IPS-NIHi11 (cell line): ENCODE data around the gene HACE1.
"Not testable (repeated sequence)": the region's sequence is repeated elsewhere in the genome, so short reads cannot be mapped to it uniquely, and the experiment has no call there.

Experiments
- DNase-seq: peaks from one replicate; pipeline ENCODE4 v3.0.0; 2012; ENCODE audit warnings: mixed read lengths, low spot score

HACE1 gene

DNA sequence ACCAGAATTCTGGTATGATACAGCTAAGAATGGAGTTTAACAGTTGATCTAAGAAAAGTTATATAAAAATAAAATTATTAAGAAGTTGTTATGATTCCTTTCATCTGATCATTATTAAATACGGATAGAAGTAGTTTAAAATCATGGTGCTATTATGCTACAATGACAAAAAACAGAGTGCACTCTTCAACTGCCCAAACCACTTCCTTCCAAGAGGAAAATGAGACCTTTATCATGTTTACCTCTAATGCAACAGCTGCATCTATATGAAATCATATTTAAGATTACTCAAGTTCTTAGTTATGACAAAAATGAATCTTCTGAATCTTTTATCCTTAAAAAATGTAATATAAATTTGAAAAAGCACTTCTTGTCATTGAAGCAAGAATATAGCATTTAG is 31.2 kb downstream of the HACE1 start:
- DNase-seq = no peak

- DNase-seq = not testable (repeated sequence)
Observed at GRCh38 chr6:104820820-104821219, 38.9 kb downstream of the HACE1 start.

GRCh38 chr6:104816125-104816524 is 43.6 kb downstream of the HACE1 start:
- DNase-seq = no peak

GRCh38 chr6:104814743-104815142 is 45.0 kb downstream of the HACE1 start:
- DNase-seq = no peak

- DNase-seq = no peak
Observed at GRCh38 chr6:104813552-104813951, 46.2 kb downstream of the HACE1 start.

DNA sequence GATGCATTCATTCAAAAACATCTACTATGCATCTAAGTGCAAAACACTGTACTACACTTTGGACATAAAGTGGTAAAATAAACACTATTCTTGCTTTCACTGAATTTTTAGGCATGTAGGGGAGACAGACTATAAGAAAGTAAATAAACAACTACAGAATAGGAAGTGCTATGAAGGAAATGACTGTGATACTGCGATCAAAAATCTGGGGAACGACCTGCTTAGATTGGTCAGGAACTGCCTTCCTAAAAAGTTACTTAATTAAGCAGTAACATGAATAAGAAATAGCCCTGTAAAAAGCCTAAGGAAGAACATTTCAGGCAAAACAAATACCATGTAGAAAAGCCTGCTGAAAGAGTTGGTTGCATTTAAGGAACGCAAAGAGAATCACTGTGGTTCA is 50.6 kb downstream of the HACE1 start:
- DNase-seq = no peak

DNA sequence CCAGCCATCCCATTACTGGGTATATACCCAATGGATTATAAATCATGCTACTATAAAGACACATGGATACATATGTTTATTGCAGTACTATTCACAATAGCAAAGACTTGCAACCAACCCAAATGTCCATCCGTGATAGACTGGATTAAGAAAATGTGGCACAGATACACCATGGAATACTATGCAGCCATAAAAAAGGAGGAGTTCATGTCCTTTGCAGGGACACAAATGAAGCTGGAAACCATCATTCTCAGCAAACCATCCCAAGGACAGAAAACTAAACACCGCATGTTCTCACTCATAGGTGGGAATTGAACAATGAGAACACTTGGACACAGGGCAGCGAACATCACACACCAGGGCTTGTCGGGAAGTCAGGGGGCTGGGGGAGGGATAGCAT is 54.4 kb downstream of the HACE1 start:
- DNase-seq = not testable (repeated sequence)

DNA sequence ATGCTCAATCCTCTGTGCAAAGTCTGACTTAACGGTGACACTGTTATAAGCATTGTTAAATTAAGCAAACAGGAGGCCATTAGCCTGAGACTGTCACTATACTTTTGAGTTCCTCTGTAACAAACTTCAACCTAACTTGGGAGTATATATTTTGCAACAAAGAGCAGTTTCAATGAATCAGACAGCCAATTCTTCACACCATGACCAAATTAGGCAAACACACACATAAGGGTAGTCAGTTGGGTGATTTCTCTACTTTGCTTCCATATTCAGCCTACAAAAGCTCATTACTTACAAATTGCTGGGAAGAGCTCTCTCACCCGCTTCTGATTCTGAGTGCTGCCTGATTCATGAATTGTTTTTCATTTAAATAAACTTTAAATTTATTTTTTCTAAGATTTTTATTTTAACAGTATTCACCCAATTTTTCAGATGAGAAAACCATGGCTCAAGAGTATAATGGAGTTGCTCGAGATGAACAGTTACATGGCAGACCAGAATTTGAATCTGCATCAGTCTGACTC is 60.5 kb downstream of the HACE1 start:
- DNase-seq = no peak

DNA sequence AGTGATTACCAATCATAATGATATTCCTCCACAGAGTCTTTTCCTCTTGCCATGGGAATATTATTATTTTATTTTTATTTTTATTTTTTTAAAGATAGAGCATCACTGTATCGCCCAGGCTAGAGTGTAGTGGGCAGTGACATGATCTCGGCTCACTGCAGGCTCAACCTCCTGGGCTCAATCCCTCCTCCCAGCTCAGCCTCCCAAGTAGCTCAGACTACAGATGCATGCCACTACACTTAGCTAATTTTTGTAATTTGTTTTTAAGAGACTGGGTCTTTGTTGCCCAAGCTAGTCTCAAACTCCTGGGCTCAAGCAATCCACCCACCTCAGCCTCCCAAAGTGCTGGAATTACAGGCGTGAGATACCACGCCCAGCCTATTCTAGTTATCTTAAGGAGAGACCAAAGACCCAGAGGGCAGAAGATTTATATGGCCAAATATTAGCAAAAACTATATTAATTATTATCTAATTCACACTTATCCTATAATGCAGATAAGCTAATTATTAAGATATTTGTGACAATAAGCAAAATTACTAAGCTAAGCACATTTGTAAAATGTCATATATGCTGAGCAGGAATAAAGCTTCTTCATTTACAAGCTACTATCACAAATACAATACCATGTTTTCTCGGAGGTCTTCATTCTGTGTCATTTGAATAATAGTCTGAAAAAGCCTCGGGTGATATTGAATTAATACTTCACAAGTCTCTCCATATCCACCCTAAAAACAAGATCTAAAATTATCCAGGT is 63.5 kb downstream of the HACE1 start:
- DNase-seq = no peak

DNA sequence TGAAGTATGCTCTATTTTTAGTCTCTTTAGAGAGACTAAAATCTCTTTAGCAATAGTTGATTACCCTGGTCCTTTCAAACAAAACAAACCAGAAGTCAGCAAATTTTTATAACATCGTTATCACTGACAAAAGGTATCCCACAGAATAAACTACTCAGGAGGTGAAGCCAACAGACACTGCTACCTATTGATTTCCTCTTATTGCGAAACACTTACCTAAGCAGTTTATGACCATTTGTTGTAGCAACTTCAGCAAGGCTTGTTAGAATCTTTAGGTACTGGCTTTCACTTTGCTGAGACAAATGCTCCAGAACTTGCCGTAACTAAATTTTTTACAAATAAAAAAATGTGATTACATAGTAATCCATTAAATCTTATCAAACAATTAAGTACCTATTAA is 64.4 kb downstream of the HACE1 start:
- DNase-seq = no peak

GRCh38 chr6:104789770-104790190 is 69.9 kb downstream of the HACE1 start:
- DNase-seq = peak; percentile 10

DNA sequence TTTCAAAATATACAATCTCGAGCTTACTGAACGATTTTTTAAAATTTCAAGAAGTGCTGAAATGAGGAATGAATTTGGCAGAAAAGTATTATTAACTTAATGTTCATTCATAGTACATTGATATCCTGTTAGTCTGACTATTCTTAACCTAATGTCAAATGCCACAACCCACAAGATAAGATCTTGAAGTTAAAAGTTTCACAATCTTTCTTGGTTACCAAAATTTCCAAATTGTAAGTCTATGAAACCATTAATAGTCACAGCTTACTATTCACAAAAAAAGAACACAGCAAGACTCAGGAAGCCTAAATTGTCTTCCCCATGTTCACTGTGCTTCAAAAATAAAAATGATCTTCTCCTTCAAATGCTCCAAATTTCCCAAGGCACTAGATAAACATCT is 71.3 kb downstream of the HACE1 start:
- DNase-seq = no peak

DNA sequence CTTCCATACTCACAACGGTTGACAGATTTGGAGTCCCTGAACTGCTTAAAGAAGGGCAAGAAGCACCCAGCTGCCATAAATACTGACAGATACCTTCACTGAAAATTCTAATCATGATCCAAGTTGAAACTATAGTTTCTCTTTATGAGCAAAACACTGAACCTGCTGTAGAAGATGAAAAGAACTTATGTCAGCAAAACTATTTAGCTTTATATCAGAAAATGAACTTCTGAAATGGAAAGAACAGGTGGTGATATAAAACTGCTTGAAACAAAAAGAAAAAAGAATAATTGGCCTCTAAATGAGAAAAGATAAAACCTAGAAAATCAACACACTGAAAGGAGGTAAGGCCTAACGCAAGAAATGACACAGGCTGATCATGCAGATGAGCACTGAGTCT is 72.4 kb downstream of the HACE1 start:
- DNase-seq = no peak

- DNase-seq = no peak
Observed at GRCh38 chr6:104784884-104785283, 74.8 kb downstream of the HACE1 start.

- peak; percentile 24 for DNase-seq
Observed at GRCh38 chr6:104771258-104771832, 88.4 kb downstream of the HACE1 start.

DNA sequence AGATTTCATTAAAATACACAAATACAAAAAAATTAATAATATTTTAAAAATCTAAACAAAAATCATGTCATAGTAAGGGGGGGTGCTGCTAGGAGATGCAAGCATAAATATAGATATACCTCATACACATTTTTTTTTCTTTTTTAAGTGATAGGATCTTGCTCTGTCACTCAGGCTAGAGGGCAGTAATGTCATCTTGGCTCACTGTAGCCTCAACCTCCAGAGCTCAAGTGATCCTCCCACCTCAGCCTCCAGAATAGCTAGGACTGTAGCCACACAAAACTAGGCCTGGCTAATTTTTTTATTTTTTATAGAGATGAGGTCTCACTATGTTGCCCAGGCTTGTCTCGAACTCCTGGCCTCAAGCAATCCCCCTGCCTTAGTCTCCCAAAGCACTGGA is 90.8 kb downstream of the HACE1 start:
- DNase-seq = no peak

DNA sequence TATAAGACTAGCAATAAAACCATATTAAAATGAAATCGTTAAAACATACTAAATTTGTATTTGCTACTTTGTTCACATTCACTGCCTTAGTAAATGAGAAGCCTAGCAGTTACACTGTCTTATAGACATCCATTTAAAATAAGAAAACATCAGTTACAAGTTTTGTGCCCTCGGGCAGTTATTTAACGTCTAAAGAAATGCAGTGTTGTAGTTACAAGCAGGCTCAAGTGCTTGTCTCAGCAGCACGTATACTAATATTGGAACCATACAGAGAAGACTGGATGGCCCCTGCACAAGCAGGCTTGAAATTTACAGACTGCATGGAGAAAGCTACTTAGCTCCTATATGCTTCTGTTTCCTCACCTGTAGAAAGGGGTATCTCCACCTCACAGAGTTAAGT is 93.1 kb downstream of the HACE1 start:
- no peak for DNase-seq

DNA sequence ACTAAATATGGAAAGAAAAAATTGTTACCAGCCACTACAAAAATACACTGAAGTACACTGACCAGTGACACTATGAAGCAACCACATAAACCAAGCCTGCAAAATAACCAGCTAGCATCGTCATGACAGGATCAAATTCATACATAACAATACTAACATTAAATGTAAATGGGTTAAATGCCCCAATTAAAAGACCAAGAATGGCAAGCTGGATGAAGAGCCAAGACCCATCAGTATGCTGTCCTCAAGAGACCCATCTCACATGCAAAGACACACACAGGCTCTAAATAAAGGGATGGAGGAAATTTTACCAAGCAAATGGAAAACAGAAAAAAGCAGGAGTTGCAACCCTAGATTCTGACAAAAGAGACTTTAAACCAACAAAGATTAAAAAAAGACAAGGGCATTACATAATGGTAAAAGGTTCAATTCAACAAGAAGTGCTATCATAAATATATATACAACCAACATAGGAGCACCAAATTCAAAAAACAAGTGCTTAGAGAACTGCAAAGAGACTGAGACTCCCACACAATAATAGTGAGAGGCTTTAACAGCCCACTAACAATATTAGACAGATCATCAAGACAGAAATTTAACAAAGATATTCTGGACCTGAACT is 104.8 kb downstream of the HACE1 start:
- DNase-seq = no peak

- DNase-seq = no peak
Observed at GRCh38 chr6:104753251-104753650, 106.5 kb downstream of the HACE1 start.

DNA sequence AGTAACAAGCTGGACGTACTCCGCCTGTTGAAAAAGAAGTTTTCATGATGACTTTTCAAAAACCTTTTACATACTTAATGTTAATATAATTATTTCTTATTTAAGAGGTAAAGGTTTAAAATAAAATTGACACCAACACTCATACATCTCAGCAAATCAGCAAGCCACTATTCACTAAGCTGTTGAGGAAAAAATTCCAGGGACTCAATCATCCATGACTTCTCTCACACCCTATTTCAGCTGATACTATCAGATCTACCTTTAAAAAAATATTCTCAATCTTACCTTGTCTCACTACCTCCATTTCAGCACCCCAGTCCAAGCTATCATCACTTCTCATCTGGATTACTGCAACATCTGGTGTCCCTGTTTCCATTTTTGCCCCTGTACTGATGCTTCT is 109.3 kb downstream of the HACE1 start:
- no peak for DNase-seq

- DNase-seq = not testable (repeated sequence)
Observed at GRCh38 chr6:104739124-104739523, 120.6 kb downstream of the HACE1 start.

DNA sequence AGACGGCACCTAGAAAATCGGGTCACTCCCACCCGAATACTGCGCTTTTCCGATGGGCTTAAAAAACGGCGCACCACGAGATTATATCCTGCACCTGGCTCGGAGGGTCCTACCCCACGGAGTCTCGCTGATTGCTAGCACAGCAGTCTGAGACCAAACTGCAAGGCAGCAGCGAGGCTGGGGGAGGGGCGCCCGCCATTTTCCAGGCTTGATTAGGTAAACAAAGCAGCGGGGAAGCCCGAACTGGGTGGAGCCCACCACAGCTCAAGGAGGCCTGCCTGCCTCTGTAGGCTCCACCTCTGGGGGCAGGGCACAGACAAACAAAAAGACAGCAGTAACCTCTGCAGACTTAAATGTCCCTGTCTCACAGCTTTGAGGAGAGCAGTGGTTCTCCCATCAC is 122.2 kb downstream of the HACE1 start:
- DNase-seq = not testable (repeated sequence)

DNA sequence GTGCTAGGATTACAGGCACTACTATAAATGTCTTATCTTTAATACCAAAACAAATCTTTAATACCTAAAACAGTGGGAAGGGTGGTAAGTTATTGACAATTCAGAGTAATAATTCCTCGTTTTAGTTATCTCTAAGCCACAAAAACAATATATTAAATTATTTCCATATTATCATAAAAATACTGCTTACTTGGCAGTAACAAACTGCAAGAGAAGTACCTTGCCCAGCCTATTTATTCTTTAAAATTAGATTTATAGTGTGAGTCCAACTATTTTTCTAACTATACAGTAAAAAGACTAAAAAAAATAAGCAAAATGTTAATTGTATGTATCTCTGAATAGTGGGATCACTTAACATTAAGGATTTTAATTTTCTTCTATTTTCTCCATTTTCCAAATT is 123.2 kb downstream of the HACE1 start:
- DNase-seq = no peak
